GM12878 (cell line): ENCODE results near the gene USP35. TPM values are rescaled to one million over a fixed set of nuclear protein-coding genes. Genes with fewer than 3 reads are reported as not detected.

Source experiments
- ATAC-seq: fragments of 200-7000 bp; cut with Tn5 transposase; 3 replicates; pipeline ENCODE4 v1.9.1; 2020; ENCODE audit warnings: mild to moderate bottlenecking, moderate library complexity
- BruUV-seq: library from RNA; stranded (reverse); fragments of 400-500 nt; replicated peaks from 2 replicates; lab custom pipeline; 2021; lab: Mats Ljungman, UMichigan
- CTCF ChIA-PET: fragments of 300-600 bp; sonication (Branson Sonifier 250); formaldehyde crosslinking; extraction: SDS; loops from one replicate; lab custom pipeline; 2021; ENCODE audit warnings: inconsistent platforms; lab: Yijun Ruan, JAX
- POLR2A ChIA-PET: fragments of 350-600 bp; formaldehyde crosslinking; extraction: SDS; loops from one replicate; lab custom pipeline; 2021; ENCODE audit warnings: inconsistent platforms; lab: Charles Lee
- RAD21 ChIA-PET: fragments of 300-600 bp; sonication (Branson Sonifier 250); formaldehyde crosslinking; loops from one replicate; lab custom pipeline; 2023; ENCODE audit warnings: antibody characterized with exemption; ENCODE audit not compliant: unreplicated experiment; lab: Charles Lee
- SMC1A ChIA-PET: fragments of 300-600 bp; sonication (Branson Sonifier 250); formaldehyde crosslinking; loops from one replicate; lab custom pipeline; 2023; ENCODE audit not compliant: unreplicated experiment, uncharacterized antibody; lab: Charles Lee
- DNase-seq: peaks from one replicate; pipeline ENCODE4 v3.0.0-alpha.2; 2011; ENCODE audit warnings: low read depth, low spot score
- FAIRE-seq: peaks from 3 replicates; lab custom pipeline; 2011; peaks lifted over from hg19 to GRCh38; lab: Jason Lieb, UNC
- H2AFZ ChIP-seq: 2 replicates; pipeline ENCODE4 v1.6.0; 2011; ENCODE audit warnings: low read depth, low read length, control low read depth; ENCODE audit not compliant: control insufficient read depth
- H3K27ac ChIP-seq: 2 replicates; pipeline ENCODE4 v1.5.1; 2011; ENCODE audit warnings: control low read depth; ENCODE audit not compliant: control insufficient read depth, insufficient read depth
- H3K27me3 ChIP-seq, 2 experiments: replicated peaks in 1 of 2; 2 replicates each; pipeline versions ENCODE4 v1.6.0 to v1.6.1; 2011; ENCODE audit warnings: low read length in 1 of 2; ENCODE audit not compliant: control insufficient read depth in 2 of 2, insufficient read depth in 2 of 2
- H3K36me3 ChIP-seq, 2 experiments: 2 replicates each; pipeline ENCODE4 v1.5.1; 2011; ENCODE audit warnings: low read length in 1 of 2; ENCODE audit not compliant: control insufficient read depth in 2 of 2, insufficient read depth in 2 of 2
- H3K4me1 ChIP-seq: 2 replicates; pipeline ENCODE4 v1.6.1; 2011; ENCODE audit warnings: mild to moderate bottlenecking, low read length, moderate library complexity, mixed read lengths; ENCODE audit not compliant: control insufficient read depth, insufficient read depth
- H3K4me2 ChIP-seq: 2 replicates; pipeline ENCODE4 v1.6.0; 2011; ENCODE audit warnings: control low read depth; ENCODE audit not compliant: control insufficient read depth, insufficient read depth
- H3K4me3 ChIP-seq: fragments of 200-600 bp; sonication (generic); 2 replicates; pipeline ENCODE4 v1.5.1; 2016
- H3K79me2 ChIP-seq: 2 replicates; pipeline ENCODE4 v1.6.0; 2011; ENCODE audit warnings: low read length; ENCODE audit not compliant: control insufficient read depth, insufficient read depth
- H3K9ac ChIP-seq: 2 replicates; pipeline ENCODE4 v1.8.0; 2011; ENCODE audit warnings: low read length, control low read depth, mixed read lengths; ENCODE audit not compliant: control insufficient read depth, insufficient read depth
- H3K9me3 ChIP-seq: replicated peaks from 3 replicates; pipeline ENCODE4 v1.5.1; 2011; ENCODE audit warnings: mild to moderate bottlenecking, low read length; ENCODE audit not compliant: control insufficient read depth, insufficient read depth
- H4K20me1 ChIP-seq: 2 replicates; pipeline ENCODE4 v1.6.0; 2011; ENCODE audit not compliant: control insufficient read depth, insufficient read depth
- ATF7 ChIP-seq: fragments of 450-650 bp; IDR thresholded peaks from 2 replicates; pipeline ENCODE4 v1.6.1; 2016; ENCODE audit warnings: low read depth, mild to moderate bottlenecking
- EED ChIP-seq: sonication (generic); IDR thresholded peaks from 2 replicates; pipeline ENCODE4 v1.6.1; 2016; ENCODE audit warnings: antibody characterized with exemption, low read depth
- ELK1 ChIP-seq: IDR thresholded peaks from 2 replicates; pipeline ENCODE4 v1.6.1; 2012; ENCODE audit warnings: low read depth, low read length, improper control_type of control experiment
- KAT2A ChIP-seq: conservative IDR thresholded peaks from 2 replicates; pipeline ENCODE4 v1.6.1; 2011; ENCODE audit warnings: low read depth, low read length; ENCODE audit not compliant: control insufficient read depth
- MEF2B ChIP-seq: fragments of 450-650 bp; IDR thresholded peaks from 2 replicates; pipeline ENCODE4 v1.6.1; 2018; ENCODE audit warnings: mild to moderate bottlenecking, moderate library complexity; ENCODE audit not compliant: partially characterized antibody, poor library complexity, severe bottlenecking
- RAD51 ChIP-seq: fragments of 450-650 bp; IDR thresholded peaks from 2 replicates; pipeline ENCODE4 v1.6.1; 2016; ENCODE audit warnings: moderate library complexity, mild to moderate bottlenecking, inconsistent platforms
- ZBTB4 ChIP-seq: fragments of 450-650 bp; formaldehyde crosslinking; IDR thresholded peaks from 2 replicates; pipeline ENCODE4 v1.4.0; 2022; ENCODE audit warnings: mild to moderate bottlenecking, moderate library complexity
- ZNF622 ChIP-seq: fragments of 450-650 bp; IDR thresholded peaks from 2 replicates; pipeline ENCODE4 v1.6.1; 2017; ENCODE audit warnings: mild to moderate bottlenecking, inconsistent platforms
- WGBS: methylation state at CpG from one replicate; pipeline ENCODE4 v1.1.6; 2016; ENCODE audit warnings: low lambda C conversion rate; ENCODE audit not compliant: insufficient replicate concordance, insufficient coverage; ENCODE audit errors: missing lambda C conversion rate; 5-methylcytosine and 5-hydroxymethylcytosine counted together
- in situ Hi-C: fragments of 300-500 bp; cut with MboI; formaldehyde crosslinking; loops from 9 replicates; pipeline ENCODE4 v1.14.3; 2018; ENCODE audit warnings: mixed read lengths
- intact Hi-C: fragments of 100-400 bp; cut with micrococcal nuclease; formaldehyde crosslinking; loops from one replicate; pipeline ENCODE4 v1.14.2; 2022; ENCODE audit not compliant: unreplicated experiment
- polyA plus RNA-seq, 11 experiments: library from polyadenylated mRNA; depleted of rRNA in 4 of 11; unstranded in 6 of 11; stranded (reverse) in 5 of 11; fragments of >200 nt; fragmentation: Nextera tagmentation in 4 of 11; fragmentation: Illumina TruSeq in 1 of 11; extraction: Ambion mirVana in 4 of 11; extraction: Trizol in 1 of 11; gene quantifications; 1 replicate in 1 of 11; 2 replicates in 10 of 11; pipeline versions ENCODE4 v1.2.1 to v1.2.3, GENCODE V29; 2011 to 2016; ENCODE audit warnings: inconsistent platforms in 2 of 11, missing spikeins in 2 of 11, low read depth in 1 of 11
- total RNA-seq, 4 experiments: library from RNA; depleted of rRNA in 3 of 4; stranded (reverse); fragments of >200 nt in 3 of 4; fragmentation: Illumina TruSeq in 1 of 4; extraction: Trizol in 1 of 4; gene quantifications; 2 replicates each; pipeline versions ENCODE4 v1.2.1 to v1.2.3, GENCODE V29; 2013 to 2021

USP35 gene
- total and polyA plus RNA-seq, 10 of the 15 experiments (the other 5 are each of a cell fraction or from before 2014, with no cell fraction given) = 0.13 to 6.4 (median 3.1) TPM; not detected in 1

GRCh38 chr11:78199653-78200015 is 10.9 kb downstream of the USP35 start (continued):
- no peak for TF ChIP-seq ZBTB4 (CRISPR knock-in tag)

- H3K9ac ChIP-seq = no peak overlapping the region
- CTCF ChIA-PET = no interaction called here
- H3K27me3 ChIP-seq = no peaks in the 10 kb centered on the region
- H3K4me3 ChIP-seq = no peak overlapping the region
- FAIRE-seq (no peak), ATAC-seq (no peak), DNase-seq (no peak)
- in situ Hi-C loops (no loop called here), intact Hi-C loops (no loop called here)
- RAD21 ChIA-PET = no interaction called here
- SMC1A ChIA-PET = no interaction called here
- POLR2A ChIA-PET = no interaction called here
- H3K9me3 ChIP-seq = no peaks in the 10 kb centered on the region; the same call in 2 of the 3 replicates
- H3K36me3 ChIP-seq = no peaks in the 10 kb centered on the region; a peak in 2 of 4 replicates
- no peak overlapping the region for H3K4me2 ChIP-seq
- H3K27ac ChIP-seq = no peak overlapping the region
- TF ChIP-seq ATF7 (no peak), ZNF622 (no peak), KAT2A (no peak), MEF2B (no peak), ELK1 (no peak), RAD51 (no peak), EED (no peak)
- whole genome bisulfite sequencing = 64% methylated on average over 4 of the region's 4 CpGs
- no peaks in the 10 kb centered on the region for H3K79me2 ChIP-seq
- H3K4me1 ChIP-seq = peaks cover 6% of the 10 kb centered on the region; the same call in 1 of the 2 replicates
- no peak overlapping the region for H2AFZ ChIP-seq
- no TSS peak for BruUV-seq
- H4K20me1 ChIP-seq = no peaks in the 10 kb centered on the region
Measured at GRCh38 chr11:78200061-78200460, 11.3 kb downstream of the USP35 start.
